Epidermal melanocyte (primary cell): ENCODE data around the gene ARSG.
A peak's percentile ranks its signal among the peaks of the same experiment; 100 is the strongest.
"Not testable (repeated sequence)": the region's sequence is repeated elsewhere in the genome, so short reads cannot be mapped to it uniquely, and the experiment has no call there.

ENCODE experiments used
- DNase-seq: peaks from one replicate; pipeline ENCODE4 v3.0.0; 2011; ENCODE audit warnings: low spot score; ENCODE audit not compliant: insufficient read length

ARSG gene

DNA sequence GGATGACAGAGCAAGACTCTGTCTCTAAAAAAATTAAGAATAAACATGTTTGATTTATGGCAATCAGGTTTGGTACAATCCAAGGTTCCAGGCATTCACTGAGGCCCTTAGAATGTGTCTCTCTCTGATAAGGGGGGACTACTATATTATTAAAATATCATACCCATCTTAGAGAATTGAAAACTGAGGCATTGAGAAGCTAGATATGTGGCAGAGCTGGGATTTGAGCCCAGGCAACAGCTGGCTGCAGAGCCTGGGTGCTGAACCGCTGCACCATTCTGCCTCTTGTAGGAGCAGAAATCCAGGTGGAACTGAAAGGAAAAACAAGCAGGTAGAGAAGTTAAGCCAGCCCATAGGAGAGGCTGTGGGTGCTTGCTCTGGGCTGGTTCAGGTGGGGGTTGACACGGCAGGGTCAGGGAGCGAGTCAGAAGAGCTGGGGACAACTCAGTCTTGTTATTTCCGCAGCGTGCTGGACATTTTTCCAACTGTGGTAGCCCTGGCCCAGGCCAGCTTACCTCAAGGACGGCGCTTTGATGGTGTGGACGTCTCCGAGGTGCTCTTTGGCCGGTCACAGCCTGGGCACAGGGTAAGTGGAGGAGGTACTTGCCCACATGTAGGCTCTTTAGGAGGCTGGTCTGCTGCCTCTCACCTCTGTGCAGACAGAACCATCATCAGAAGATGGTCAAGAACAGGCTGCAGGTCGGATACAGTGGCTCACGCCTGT is 103.5 kb downstream of the ARSG start:
- DNase-seq = no peak

DNA sequence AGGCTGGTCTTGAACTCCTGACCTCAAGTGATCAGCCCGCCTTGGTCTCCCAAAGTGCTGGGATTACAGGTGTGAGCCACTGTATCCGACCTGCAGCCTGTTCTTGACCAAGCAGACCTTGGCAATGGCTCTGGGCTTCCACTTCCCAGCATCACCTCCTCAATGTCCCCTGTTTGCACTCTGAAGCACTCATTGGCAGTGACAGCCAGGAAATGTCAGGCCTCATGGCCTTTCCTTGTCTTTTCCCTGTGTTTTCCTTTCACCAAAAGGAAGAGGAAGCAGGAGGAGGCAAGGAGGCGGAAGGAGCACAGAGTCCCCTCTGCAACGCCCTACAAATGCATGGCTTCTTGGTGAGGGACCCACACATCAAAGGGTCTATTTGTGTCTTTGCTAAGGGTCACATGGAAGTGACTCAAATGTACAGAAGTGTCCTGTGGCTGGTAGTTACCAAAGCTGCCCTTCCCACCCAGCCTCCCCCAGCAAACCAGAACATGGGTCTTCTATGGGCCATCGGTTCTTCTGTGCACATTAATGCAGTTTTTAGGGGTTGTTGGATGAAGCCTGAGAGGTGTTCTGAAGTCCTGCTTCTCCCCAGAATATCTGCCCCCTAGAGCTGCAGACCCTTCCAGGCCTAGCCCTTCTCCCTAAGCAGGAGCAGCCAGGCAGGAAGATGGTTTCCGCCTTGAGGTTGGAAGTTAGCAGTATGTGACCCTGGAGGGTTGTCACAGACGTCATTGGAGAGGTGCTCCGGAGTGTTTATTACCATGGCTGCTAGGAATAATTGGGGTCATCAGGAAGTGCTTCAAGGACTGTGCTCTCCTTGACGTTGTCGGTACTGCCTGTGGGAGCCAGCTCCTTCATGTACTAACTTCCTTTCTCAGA is 105.2 kb downstream of the ARSG start:
- DNase-seq = no peak

DNA sequence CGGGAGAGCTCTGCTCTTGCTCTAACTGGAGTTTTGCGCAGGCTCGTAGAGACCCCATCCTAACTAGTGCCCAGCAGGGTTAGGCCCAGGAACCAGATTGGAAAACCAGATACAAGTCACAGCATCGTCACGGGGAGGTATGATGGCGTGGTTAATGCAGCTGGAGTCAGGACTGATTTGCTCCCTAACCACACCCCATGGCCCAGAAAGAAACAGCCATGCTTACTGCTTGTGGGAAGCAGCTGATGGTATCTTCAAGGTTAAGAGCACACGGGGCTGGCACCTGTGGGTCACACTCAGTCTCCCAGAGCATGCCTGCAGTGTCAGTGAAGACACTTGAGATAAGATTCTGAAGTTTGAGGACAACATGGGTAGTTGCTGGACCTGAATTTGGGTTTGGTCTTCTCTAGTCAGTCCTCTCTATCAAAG is 105.8 kb downstream of the ARSG start:
- no peak for DNase-seq

DNA sequence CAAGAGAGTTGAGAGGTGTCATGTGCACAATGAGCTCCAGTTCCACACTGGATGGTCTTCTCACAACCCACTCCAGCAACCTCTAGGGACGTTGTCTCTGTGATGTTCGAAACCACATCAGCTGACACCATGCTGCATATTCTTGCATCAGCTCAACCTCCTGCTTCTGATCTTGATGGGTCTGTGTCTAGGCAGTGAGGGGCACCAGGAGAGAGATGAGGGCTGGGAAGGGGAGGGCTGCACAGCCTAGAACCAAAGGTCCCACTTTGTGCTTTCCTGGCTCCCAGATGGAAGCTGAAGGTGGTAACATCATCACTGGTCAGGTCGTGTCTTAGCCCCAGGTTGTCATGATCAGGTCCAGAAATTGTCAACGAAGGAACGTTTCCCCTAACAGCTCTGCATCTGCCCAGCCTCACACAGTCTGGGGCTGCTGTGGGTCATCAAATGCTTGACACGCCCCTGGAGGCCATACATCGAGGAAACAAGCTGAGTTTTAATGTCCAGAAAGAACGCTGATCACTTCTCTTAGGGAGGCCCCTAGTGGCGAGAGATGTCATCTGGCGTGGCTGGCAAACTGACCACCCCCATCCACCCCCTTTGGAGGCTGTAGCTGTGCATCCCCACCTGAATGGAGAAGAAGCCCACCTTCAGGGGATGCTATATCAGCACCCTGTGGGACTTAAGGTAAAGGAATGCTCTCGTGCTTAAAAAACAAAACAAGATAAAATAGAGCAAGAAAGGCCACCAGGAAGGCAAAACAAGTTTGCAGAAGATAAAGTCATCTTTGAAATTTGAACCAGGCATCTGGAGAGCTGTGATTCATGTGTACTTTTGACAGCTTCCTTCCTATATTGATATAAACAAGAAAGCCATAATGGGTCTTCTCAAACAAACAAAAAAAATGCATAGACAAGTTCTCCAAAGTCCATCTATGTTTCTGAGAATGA is 107.7 kb downstream of the ARSG start:
- DNase-seq = peak; percentile 90

DNA sequence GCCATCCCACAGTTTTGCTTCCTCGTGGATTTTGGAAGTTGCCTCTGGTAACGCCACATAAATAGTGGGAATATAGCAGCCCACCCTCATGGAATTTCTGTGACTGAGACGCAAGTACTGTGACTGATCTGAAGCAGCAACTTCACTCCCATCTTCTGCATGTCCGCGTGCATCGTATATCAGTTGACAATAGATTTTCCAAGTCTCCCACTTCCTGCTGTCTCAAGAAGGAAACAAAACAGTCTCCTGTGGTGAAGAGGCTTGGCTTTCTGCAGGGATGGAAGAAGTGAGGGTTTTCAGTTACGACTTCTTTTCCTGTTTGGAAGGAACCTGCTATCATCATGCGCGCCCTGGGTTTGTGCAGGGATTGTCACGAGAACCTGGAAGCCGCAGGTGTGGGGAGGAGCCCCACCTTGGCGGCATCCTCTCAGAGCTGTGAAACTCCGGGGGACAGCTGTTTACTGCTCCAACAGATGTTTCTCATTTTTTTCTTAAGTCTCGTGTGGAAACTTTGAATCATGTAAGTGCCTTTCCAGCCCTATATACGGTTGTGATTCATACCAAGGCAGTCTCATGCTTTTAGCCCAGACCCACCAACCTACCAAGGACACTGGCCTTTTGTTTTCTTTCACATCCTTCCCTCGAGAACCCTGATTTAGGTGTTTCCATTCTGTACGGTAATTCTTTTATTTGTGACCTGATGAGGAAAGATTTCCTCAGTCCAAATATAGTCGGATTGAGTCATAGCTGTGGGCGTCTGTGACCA is 108.5 kb downstream of the ARSG start:
- peak; percentile 37 for DNase-seq

DNA sequence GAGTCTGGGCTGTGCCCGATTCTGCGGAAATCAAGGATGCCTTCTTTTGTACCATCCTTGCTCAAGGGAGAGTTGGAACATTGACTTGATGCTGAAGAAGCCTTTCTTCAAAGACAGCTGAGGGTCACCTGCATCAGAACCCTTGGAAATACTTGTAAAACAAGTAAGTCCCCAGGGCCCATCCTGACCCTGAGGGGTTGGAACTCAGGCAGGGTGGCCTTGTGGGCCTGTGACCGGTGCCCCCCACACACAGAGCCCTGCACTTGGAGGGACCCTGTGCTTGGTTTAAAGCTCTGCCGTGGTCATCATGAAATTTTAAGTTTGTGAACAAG is 109.1 kb downstream of the ARSG start:
- DNase-seq = no peak

DNA sequence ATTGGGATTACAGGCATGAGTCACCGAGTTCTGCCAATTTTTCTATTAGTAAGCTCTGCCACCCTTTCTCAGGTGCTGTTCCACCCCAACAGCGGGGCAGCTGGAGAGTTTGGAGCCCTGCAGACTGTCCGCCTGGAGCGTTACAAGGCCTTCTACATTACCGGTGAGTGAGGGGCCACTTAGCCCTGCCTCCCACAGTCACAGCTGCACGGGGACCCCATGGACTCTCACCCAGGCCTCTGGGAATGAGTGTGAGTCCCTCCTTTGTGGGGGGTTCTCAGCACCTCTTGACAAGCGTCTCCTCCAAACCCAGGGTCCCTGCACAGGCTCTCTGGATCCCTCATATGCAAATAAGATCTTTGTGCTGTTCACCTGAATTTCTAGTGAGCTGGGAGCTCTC is 110.0 kb downstream of the ARSG start:
- no peak for DNase-seq

DNA sequence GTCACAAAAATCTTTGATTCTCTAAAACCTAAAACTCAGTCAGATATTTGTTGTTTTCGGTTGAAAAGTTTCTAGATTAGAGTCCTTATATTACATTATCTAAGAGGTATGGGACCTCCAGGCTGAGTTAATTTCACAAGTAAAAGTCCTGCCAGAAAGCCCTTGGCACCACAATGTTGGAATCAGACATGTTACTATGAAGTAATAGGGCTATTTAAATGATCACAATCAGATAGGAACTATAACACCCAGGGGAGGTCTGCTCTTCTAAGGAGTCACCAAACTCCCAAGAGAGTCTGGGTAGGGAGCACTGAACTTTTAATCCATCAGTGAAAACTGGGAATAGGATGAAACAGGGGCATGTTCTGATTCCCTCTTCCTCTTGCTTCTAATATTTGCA is 111.8 kb downstream of the ARSG start:
- DNase-seq = no peak

DNA sequence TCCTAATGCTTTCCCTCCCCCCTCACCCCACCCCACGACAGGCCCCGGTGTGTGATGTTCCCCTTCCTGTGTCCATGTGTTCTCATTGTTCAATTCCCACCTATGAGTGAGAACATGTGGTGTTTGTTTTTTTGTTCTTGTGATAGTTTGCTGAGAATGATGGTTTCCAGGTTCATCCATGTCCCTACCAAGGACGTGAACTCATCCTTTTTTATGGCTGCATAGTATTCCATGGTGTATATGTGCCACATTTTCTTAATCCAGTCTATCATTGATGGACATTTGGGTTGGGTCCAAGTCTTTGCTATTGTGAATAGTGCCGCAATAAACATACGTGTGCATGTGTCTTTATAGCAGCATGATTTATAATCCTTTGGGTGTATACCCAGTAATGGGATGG is 112.5 kb downstream of the ARSG start:
- not testable (repeated sequence) for DNase-seq

DNA sequence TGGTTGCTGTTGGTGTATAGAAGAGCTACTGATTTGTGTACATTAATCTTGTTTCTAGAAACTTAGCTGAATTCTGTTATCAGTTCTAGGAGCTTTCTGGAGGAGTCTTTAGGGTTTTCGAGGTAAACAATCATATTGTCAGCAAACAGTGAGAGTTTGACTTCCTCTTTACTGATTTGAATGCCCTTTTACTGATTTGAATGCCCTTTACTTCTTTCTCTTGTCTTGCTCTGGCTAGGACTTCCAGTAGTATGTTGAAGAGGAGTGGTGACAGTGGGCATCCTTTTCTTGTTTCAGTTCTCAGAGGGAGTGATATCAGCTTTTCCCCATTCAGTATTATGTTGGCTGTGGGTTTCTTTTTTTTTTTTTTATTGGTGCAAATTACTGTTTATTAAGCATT is 116.4 kb downstream of the ARSG start:
- not testable (repeated sequence) for DNase-seq

DNA sequence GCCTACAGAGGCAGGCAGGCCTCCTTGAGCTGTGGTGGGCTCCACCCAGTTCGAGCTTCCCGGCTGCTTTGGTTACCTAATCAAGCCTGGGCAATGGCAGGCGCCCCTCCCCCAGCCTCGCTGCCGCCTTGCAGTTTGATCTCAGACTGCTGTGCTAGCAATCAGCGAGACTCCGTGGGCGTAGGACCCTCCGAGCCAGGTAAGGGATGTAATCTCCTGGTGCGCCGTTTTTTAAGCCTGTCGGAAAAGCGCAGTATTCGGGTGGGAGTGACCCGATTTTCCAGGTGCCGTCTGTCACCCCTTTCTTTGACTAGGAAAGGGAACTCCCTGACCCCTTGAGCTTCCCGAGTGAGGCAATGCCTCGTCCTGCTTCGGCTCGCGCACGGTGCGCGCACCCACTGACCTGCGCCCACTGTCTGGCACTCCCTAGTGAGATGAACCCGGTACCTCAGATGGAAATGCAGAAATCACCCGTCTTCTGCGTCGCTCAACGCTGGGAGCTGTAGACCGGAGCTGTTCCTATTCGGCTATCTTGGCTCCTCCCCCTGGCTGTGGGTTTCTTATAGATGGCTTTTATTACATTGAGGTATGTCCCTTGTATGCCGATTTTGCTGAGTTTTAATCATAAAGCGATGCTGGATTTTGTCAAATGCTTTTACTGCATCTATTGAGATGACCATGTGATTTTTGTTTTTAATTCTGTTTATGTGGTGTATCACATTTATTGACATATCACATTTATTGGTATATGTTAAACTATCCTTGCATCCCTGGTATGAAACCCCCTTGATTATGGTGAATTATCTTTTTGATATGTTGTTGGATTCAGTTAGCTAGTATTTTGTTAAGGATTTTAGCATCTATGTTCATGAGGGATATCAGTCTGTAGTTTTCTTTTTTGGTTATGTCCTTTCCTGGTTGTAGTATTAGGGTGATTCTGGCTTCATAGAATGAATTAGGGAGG is 122.6 kb downstream of the ARSG start:
- not testable (repeated sequence) for DNase-seq

DNA sequence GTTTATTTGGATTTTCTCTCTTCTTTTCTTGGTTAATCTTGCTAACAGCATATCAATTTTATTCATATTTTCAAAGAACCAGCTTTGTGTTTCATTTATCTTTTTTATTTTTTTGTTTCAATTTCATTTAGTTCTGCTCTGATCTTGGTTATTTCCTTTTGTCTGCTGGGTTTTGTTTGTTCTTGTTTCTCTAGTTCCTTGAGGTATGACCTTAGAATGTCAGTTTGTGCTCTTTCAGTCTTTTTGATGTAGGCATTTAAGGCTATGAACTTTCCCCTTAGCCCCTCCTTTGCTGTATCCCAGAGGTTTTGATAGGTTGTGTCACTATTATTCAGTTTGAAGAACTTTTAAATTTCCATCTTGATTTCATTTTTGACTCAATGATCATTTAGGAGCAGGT is 123.6 kb downstream of the ARSG start:
- not testable (repeated sequence) for DNase-seq

DNA sequence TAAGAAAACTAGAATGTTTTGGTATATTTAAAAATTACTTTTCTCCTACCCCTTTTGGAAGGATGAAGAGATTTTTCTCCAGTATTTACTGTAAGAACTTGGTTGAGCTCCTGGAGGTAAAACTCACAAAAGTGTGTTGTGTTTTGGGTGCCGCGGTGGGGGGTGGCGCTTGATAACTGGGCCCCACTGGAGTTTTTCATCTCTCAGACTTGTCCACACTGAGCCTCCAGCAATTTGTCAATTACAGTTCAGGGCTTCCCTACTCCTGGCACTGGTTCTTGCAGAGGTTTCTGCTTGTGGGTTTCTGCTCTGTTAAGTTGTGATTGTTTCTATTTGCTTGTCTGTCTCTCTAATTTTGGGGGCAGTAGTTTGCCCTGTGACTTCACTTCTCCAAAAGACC is 126.0 kb downstream of the ARSG start:
- DNase-seq = no peak

DNA sequence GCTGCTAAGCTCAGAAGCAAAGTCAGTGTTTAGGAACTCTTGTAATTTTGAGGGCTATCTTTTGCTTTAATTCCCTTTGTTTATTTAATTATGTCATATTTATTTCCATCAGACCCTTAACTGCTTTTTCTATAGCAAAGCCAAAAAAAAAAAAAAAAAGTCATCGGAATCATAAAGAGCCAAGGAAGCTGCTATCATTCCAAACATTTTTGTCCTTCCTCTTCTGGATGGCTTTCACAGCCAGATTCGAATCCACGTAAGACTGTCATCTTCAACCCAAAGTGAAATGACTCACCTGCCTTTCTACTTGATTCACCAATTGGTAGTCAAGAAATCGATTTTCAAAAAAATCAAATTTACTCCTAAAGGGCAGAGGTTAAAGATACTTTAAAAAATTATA is 127.6 kb downstream of the ARSG start:
- no peak for DNase-seq

DNA sequence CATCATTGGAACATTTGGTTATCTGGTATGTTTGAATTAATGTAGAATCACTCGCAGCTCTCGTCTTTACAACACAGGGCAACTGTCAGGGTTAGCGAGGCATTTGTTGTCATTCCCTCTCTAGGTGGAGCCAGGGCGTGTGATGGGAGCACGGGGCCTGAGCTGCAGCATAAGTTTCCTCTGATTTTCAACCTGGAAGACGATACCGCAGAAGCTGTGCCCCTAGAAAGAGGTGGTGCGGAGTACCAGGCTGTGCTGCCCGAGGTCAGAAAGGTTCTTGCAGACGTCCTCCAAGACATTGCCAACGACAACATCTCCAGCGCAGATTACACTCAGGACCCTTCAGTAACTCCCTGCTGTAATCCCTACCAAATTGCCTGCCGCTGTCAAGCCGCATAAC is 128.8 kb downstream of the ARSG start:
- DNase-seq = no peak

DNA sequence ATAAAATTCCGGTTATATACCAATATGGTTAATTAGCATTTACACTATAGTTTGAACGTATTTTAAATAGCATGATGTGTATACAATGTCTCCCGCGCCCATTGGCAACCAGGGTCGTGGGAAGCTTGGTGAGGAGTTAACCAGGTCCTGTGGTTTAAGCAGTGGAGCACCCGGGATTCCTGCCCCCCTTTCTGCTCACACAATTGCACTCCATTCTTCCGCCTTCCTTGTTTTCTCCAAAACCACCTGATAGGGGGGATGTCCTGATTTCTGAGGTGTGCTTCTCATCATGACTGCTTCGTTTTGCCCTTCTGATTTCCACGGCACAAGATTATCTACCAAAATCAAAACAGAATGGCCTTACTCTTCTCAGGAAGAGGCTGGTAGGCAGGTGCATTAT is 130.2 kb downstream of the ARSG start:
- DNase-seq = no peak

DNA sequence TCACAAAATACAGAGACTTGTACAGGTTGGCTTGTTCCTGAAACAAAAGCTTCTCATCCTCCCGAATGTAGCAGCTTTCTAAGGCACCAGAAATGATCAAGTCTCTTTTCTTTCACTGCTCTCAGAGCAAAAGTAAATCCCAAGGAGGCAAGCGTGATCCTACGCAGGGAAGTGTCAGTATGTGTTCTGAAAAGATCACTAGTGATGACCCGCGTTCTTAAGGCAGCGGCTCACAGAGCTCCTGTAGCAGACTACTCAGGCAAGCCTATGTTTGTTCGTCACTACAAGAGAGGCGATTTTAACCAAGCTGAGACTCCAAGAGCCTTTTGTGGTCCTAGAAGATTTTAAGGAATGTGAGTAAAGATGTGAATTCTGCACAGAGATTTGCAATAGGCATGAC is 131.5 kb downstream of the ARSG start:
- no peak for DNase-seq

DNA sequence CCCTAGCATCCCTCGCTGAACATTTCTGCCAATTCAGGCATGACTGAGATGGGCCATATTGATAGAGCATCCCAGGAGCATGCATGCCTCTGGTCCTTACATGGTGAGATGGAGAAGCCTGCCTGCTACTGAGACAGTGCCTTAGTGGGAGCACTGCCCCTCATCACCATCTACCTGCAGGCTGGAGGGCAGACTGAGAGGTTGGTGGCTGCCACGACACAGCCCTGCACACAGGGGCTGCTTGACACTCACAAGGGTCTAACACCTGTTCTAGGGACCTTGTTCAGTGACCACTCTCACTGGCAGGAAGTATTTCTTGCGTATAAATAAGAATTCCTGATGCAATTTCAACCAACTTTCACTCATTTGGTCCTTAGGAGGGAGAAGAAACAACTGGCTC is 132.0 kb downstream of the ARSG start:
- DNase-seq = no peak

DNA sequence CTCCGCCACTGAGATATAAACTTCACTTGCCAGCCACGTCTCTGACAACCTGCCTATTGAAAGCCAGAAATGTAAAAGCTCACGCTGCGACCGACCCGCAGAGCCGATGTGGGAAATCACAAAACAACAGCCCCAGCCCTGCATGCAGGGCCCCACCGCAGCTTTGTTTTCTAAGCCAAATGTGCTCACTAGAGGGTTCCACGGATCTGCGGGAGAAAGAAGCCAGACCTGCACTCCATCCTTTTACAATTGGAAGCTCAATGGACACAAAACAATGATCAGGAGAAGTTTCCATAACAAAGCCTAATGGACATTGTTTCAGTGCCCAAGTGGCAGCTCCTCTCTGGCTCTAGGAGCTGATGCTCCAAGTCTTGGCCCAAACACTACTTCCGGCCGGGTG is 132.9 kb downstream of the ARSG start:
- no peak for DNase-seq

DNA sequence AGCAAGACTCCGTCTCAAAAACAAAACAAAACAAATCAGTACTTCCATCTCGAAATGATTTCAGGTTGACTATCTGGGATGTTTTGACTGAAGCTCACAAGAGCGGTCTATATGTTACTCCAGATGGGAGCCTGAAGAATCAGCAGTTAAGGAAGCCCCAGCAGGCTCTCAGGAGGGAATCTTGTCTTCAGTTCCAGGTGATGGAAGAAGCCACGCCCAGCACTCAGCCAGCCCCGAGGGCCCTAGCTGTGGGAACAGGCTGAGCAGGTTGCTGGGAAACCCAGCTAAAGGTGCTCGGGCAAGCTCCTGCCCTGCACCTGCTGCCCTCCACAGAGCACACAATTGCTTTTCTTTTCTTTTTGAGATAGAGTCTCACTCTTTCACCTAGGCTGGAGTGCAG is 133.6 kb downstream of the ARSG start:
- DNase-seq = no peak
